ENCODE results near the gene TSPAN18. TPM values are rescaled to one million over a fixed set of nuclear protein-coding genes. Genes with fewer than 3 reads are reported as not detected.

Gene TSPAN18
- total RNA-seq, 2 donors from 2014 or later = 3.4 to 13.4 TPM

GRCh38 chr11:44749189-44749588, 22.4 kb downstream of the TSPAN18 start:
- intact Hi-C loops (cut with DNase I) = no loop called here
- H3K36me3 ChIP-seq = no peaks in the 10 kb centered on the region

GRCh38 chr11:44750551-44751465, 24.0 kb downstream of the TSPAN18 start:
- TF ChIP-seq CTCF (IDR thresholded peaks at IDR 0.05) = no peak
- H3K9ac ChIP-seq (ENCODE audit: low read depth in 2 of 2, low read length in 2 of 2) = no peak overlapping the region
- H3K4me3 ChIP-seq = no peak overlapping the region
- no peak overlapping the region for H3K27ac ChIP-seq
- no peaks in the 10 kb centered on the region for H3K27me3 ChIP-seq
- no peaks in the 10 kb centered on the region for H3K36me3 ChIP-seq
- no peaks in the 10 kb centered on the region for H3K4me1 ChIP-seq
- no peaks in the 10 kb centered on the region for H3K9me3 ChIP-seq
- intact Hi-C loops (cut with DNase I) = no loop called here
- DNase-seq = no peak

More at GRCh38 chr11:44749189-44749588, 22.4 kb downstream of the TSPAN18 start:
- TF ChIP-seq CTCF (IDR thresholded peaks at IDR 0.05) = no peak
- Histone ChIP-seq H3K9me3 (no peaks in the 10 kb centered on the region), H3K4me1 (no peaks in the 10 kb centered on the region), H3K27me3 (no peaks in the 10 kb centered on the region), H3K4me3 (no peak overlapping the region), H3K27ac (no peak overlapping the region), H3K9ac (ENCODE audit: low read depth in 2 of 2, low read length in 2 of 2) (no peak overlapping the region)
- no peak for DNase-seq

GRCh38 chr11:44752300-44752699, 25.5 kb downstream of the TSPAN18 start:
- Histone ChIP-seq H3K9ac (ENCODE audit: low read depth in 2 of 2, low read length in 2 of 2) (no peak overlapping the region), H3K9me3 (no peaks in the 10 kb centered on the region), H3K4me1 (no peaks in the 10 kb centered on the region), H3K27me3 (no peaks in the 10 kb centered on the region), H3K36me3 (no peaks in the 10 kb centered on the region), H3K4me3 (no peak overlapping the region), H3K27ac (no peak overlapping the region)
- DNase-seq = no peak
- no peak for TF ChIP-seq CTCF (IDR thresholded peaks at IDR 0.05)
- intact Hi-C loops (cut with DNase I) = no loop called here

- no peaks in the 10 kb centered on the region for H3K4me1 ChIP-seq
Observed at GRCh38 chr11:44752713-44753112, 26.0 kb downstream of the TSPAN18 start.

More at GRCh38 chr11:44752713-44753112, 26.0 kb downstream of the TSPAN18 start:
- no peak for DNase-seq
- Histone ChIP-seq H3K4me3 (no peak overlapping the region), H3K9me3 (no peaks in the 10 kb centered on the region), H3K36me3 (no peaks in the 10 kb centered on the region), H3K27ac (no peak overlapping the region), H3K27me3 (no peaks in the 10 kb centered on the region), H3K9ac (ENCODE audit: low read depth in 2 of 2, low read length in 2 of 2) (no peak overlapping the region)
- intact Hi-C loops (cut with DNase I) = no loop called here
- no peak for TF ChIP-seq CTCF (IDR thresholded peaks at IDR 0.05)

Data from colonic mucosa (tissue), 4 donors.